GM23248 (cell line): Measurements from ENCODE around the gene DUSP15.

Experiments used
- EZH2 ChIP-seq: fragments of 200-600 bp; sonication (generic); IDR thresholded peaks from 2 replicates; pipeline ENCODE4 v1.6.1; 2018; ENCODE audit warnings: antibody characterized with exemption, mild to moderate bottlenecking; ENCODE audit not compliant: insufficient read depth, poor library complexity, severe bottlenecking
- EZH2phosphoT487 ChIP-seq: fragments of 200-600 bp; sonication (generic); IDR thresholded peaks from 2 replicates; pipeline ENCODE4 v1.6.1; 2018; ENCODE audit warnings: antibody characterized with exemption, moderate library complexity, mild to moderate bottlenecking, low read depth; ENCODE audit not compliant: insufficient read depth

GRCh38 chr20:31907046-31907445 lies 36.7 kb upstream of the DUSP15 start:
- no peak for TF ChIP-seq EZH2
- no peak for TF ChIP-seq EZH2phosphoT487
